ENCODE measurements around the gene CPNE9.

The CPNE9 gene

DNA sequence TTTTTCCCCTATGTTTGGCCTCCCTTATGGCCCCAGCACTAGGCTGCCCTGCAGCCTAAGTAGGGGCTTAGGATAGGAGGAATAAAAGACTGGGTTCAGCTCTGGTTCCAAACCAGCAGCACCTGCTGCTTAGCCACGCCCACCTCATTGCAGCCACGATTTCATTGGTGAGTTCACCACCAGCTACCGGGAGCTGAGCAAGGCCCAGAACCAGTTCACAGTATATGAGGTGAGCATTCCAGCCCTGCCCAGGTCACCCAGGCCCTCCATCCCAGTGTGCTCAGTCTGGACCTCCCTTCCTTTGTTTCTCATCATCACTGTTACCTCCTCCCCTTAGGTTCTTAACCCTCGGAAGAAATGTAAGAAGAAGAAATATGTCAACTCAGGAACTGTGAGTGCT, 11.5 kb downstream of the CPNE9 start:
- no peak for DNase-seq (ENCODE audit: low read depth in 1 of 2, low spot score in 1 of 2)

DNA sequence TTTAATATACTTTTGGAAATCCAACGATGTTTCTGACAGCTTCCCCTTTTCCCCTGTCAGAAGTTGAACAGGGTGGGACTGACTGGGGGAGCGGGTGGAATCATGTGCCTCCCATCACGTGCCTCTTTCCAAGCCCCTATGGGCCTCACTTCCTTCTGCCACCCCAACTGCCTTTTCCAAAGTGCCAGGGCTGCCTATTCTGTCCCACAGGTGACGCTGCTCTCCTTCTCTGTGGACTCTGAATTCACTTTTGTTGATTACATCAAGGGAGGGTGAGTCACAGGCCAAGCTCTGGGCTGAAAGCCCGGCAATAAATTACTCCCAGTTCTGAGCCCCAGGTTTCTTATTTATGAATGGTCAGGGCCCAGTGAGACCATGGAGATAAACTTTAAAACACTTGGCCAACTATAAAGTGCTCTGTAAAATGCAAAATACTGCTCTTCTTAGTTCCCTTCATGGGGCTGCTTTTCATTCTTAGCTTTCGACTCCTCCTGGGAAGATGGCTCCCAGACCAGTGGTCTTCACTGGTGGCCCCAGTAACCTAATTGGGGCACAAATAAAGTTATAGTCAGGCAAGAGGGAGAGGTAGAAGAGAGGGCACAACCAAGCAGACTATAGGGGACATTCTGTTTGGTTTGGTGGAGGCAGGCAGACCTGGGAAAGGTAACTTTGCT, 12.3 kb downstream of the CPNE9 start:
- DNase-seq (ENCODE audit: low read depth in 1 of 2, low spot score in 1 of 2): no peak

DNA sequence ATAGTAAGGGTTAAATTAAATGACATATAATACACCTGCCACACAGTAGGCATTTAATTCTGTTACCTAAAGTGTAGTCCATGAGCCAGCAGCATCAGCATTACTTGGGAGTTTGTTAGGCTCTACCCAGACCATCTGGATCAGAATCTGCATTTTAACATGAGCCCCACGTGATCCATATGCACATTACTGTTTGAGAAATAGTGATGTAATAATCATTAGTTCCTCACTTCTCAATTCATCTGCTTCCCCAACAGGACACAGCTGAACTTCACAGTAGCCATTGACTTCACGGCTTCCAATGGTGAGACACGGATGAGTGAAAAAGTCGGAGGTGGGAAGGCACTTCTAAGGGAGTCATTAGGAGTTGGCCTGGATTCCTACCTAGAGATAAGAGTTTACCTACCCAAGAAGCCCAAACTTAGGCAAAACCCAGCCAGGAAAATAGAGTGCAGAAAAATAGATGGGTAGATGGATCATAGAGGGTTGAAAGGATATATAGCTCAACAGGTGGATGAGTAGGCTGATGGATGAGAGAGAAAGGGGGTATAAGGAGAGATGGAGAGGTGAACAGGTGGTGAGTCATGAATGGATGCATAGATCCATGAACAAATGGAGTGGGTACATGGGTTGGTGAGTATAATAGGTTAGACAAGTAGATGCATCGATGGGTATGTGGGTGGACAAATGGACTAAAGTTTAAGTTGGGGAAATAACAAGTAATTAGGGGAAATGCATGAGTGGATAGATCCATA, 13.3 kb downstream of the CPNE9 start:
- no peak for DNase-seq (ENCODE audit: low read depth in 1 of 2, low spot score in 1 of 2)

DNA sequence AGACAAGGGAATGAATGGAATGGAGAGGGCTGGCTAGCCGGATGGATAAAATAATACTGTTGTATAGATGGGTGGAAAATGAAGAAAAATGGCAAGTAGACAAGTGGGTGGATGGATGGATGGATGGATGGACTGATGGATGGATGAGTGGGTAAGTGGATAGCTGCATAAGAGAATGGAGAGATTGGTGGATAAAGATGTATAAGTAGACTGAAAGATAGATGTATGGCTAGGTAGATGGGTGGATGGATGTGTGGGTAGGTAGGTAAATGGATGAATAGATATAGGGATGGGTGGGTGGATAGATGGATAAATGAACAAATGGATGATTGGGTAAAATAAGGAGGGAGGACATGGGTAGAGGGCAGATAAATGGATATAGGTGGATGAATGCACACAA, 13.9 kb downstream of the CPNE9 start:
- no peak for DNase-seq (ENCODE audit: low read depth in 1 of 2, low spot score in 1 of 2)

DNA sequence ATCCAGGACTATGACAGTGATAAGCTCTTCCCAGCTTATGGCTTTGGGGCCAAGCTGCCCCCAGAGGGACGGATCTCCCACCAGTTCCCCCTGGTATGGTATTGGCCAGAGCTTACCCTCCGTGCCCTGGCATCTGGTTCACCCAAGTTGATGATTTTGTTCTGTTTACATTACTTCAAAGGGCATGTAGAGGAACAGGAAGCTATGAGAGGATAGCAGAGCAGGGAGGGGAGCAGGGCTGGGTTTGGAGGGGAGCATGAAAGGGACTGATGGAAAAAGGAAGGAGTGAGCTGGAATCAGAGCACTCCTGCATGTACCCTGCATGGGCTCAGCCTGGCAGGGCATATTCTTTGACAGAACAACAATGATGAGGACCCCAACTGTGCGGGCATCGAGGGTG, 14.5 kb downstream of the CPNE9 start:
- no peak for DNase-seq (ENCODE audit: low read depth in 1 of 2, low spot score in 1 of 2)

DNA sequence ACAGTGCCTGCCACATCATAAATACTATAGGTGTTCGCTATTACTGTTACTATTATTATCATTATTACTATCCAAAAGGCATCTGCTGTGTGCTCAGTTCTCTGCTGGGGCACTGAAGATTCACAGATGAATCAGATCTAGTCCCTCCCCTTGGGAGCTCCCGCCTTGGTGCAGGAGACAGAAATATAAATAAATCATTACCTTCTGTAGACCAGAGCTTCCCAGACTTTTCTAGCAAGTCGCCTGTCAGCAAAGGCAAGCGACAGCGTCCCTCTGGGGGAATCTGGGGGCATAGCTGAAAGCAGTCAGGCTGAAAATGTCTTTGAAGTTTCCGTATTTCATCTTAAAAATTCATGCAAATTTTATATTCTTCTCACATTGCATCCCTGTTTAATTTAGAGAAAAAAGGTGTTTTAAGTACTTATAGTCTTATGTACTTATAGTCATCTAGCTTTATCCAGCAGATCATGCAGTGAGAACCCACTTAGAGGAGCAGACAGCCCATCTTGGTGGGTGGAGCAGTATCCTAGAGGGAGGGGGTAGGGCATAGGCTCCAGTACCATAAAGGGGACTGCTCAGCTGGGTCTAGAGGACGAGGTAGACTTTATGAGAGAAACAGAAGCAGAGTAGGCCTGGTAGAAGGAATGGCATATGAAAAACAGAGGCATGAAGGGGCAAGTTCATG, 17.5 kb downstream of the CPNE9 start:
- no peak for DNase-seq (ENCODE audit: low read depth in 1 of 2, low spot score in 1 of 2)

DNA sequence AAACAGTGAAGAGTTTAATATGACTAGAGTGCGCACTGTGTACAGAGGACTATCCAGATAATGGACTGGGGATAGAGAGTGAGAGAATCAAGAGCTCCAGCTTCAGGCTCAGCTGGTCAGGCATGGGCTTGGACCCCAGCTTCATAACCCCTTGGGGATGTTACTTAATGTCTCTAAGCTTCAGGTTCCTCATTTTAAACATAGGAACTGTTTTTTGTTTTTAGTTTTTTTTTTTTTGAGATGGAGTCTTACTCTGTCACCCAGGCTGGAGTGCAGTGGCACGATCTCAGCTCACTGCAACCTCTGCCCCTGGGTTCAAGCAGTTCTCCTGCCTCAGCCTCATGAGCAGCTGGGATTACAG, 18.0 kb downstream of the CPNE9 start:
- DNase-seq (ENCODE audit: low read depth in 1 of 2, low spot score in 1 of 2): no peak

DNA sequence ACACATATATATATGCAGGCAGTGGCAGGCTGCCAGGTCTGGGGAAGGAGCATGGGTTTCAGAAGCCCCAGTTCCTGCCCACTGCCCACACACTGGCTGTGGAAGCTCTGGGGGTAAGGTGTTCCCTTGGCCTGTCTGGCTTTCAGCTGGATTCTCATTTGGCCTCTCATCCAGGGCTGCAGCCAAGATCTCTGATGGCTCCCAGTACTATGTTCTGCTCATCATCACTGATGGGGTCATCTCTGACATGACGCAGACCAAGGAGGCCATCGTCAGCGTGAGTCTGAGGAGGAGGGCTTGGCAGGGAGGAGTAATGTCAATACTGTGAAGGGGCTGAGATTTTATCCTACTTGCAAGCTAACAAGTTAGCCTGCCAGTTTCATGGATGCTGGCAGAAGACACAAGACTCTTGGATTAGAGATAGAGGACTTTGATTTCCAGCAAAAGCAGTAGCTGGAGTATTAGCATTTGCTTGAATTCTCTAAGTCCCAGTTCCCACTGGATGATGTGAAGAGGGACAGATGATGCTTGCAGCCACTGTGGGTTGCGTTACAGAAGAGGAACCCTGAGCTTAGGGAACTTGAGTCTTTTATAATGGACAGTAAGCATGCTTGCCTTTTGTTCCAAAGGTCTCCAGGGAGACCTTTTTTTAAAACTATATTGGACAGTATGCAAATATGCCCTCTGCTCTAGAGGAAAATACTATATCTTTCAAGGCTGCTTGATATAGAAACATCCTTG, 22.3 kb downstream of the CPNE9 start:
- no peak for DNase-seq (ENCODE audit: low read depth in 1 of 2, low spot score in 1 of 2)

DNA sequence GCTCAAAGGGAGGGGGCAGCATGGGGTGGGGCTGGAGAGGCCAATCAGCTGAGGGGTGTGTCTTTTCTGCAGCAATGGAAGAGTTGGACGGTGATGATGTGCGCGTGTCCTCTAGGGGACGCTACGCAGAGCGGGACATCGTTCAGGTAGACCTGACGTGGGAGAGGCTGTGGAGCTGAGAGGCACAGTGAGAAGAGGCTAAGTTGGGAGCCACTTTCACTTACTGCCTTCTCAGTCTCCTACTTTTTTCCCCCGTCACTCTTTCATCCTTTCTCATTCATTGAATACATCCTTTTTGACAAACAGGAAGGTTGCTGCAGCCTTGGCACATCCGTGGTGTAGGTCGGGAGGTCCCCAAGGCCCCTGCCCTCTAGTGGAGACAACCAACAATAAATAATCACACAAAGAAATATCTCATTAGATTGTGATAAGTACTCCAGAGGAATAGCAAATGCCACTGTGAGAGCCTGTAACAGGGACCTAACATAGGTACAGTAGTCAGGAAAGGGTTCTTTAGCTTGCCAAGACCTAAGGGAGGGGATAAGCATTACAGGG, 23.5 kb downstream of the CPNE9 start:
- peak; percentile 16 to 30 for DNase-seq (ENCODE audit: low read depth in 1 of 2, low spot score in 1 of 2)

DNA sequence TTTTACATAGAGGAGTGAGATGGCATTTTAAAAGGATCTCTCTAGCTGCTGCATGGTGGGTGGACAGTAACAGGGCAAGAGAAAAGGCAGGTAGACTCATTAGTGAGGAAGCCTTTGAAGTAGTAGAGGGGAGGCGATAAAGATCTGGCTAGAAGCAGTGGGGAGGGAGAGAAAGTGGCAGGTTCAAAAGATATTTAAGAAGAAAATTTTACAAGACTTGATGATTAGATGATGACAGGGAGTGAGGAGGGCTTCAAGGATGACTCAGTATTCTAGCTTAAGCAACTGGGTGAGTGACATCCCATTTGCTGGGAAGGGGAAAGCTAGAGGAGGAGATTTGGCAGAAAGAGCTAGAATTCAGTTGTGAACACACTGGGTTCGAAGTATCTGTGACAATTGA, 24.1 kb downstream of the CPNE9 start:
- DNase-seq (ENCODE audit: low read depth in 1 of 2, low spot score in 1 of 2): no peak

DNA sequence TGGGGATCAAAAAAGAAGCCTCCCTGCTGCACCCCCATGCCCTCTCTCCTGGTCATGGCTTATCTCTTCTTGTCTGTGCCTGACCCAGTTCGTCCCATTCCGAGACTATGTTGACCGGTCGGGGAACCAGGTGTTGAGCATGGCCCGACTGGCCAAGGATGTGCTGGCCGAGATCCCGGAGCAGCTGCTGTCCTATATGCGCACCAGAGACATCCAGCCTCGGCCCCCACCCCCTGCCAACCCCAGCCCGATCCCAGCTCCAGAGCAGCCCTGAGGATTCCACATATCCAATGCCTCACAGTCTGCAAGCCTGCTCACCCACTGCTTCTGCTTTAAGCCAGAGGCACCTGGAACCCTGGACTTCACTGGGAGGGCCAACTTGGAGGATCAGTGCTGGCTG, 25.8 kb downstream of the CPNE9 start:
- no peak for DNase-seq (ENCODE audit: low read depth in 1 of 2, low spot score in 1 of 2)

DNA sequence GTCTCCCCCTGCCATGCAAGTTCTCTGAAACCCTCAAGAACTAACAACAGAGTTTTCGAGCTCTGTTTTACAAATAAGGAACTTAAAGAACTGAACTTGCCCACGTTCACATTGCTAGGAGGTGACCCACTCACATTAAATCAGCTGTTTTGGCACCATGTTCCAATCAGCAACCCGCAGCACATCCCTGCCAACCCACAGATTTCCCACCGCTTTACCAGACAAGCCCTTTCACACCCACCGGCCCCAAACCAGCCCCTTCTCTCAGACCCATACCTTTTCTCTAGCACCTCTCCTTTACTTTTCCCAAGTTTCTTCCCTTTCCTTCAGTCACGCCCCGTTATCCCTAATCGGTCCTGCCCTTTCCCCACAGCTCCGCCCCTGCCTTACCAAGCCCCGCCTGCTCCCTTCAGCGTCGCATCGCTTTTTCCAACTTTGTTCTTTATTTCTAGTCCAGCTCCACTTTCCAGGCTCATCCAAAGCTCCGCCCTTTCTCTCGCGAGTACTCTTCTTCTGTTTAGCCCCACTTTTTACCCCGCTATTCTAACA, 27.1 kb downstream of the CPNE9 start:
- DNase-seq (ENCODE audit: low read depth in 1 of 2, low spot score in 1 of 2): no peak

DNA sequence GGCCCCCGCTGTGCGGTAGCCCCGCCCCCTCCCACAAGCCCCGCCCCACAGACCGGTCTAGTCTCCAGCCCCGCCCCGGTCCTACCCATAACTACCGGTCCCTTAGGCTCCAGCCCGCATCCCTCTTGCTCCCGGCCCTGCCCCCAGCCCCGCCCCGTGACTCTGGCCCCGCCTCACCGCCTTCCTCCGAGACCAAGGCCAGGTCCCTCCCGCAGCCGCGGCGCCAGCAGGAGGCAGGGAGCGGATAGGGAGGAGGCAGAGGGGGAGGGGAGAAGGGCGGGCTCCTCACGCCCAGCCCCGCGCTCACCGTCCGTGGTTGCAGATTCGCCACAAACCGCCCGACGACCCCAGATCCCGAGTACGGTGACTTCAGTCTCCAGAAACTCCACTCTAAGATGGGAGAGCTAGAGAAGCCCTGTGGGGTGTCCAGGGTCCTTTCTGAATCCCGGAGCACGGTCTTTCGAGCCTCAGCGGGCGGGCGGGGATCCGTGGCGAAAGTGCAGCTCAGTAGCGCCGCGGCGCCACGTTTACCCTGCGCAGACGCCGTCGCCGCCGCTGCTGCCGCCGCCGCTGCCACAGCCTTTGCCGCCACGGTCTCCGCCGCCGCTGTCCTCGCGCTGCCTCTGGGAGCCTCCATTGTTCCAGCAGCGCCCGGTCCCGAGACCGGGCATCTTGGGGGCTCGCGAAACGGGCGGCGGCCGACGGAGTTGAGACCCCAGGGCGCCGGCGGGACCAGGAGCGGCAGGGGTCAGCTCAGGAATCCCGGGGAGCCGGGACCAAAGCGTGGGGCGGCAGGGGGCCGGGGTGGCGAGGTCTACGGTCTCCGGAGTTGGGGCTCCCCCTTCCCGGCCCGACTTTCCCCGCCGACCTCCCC, 27.8 kb downstream of the CPNE9 start, which contains the start of gene BRPF1:
Gene BRPF1, plus strand, starts transcription at position 530 of the 874 bp plus-strand sequence. CDS start 2,406 bp downstream, outside the sequence.
- DNase-seq (ENCODE audit: low read depth in 1 of 2, low spot score in 1 of 2): peak; percentile 99 to 100

DNA sequence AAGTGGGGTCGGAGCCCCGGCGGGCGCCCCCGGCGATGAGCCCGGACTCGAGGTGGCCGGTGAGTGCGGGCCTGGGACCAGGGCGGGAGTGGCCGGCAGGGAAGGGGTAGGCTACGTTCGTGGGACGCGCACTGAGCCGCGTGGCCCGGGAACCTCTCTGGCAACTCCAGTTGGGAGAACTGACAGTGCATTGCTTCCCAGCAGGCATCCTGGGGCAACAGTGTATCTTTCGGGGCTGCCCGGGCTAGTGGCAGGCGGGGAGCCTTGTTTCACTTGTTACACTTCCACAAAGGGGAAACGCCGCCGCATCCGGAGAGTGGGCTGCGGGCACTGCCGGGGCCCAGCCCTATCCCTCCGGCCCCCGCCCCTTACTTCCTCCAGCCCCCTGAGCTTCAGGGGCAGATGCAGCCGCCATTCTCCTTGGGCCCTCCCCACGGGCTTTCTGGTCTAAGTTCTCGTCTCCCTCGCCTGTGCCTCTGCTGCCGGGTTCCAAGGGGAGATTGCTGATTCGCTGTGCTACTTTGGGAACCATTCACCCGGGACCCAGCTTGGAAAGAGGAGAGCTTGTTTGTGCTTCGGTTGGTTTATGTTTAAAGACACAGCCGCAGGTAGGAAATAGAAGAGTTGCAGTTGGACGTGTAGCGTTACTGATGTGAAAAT, 28.6 kb downstream of the CPNE9 start:
- DNase-seq (ENCODE audit: low read depth in 1 of 2, low spot score in 1 of 2): peak in 1 of 2 donors; percentile 11

DNA sequence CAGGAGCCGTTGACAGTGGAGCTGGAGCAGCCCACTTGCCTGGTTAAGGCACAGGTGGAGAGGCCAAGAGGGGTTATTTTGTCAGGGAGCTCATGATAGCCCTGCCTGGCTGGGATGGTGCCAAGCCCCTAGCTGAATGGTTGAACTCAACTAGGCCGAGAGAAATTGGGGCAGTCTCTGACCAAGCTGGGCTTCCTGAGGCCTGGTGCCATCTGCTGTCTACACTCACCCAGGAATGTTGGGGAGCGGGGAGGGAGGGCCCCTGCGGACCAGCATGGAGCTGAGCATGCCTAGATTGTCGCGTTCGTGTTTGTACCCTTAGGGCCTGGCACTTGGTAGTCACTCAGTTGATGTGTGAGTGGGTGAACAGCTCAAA, 29.1 kb downstream of the CPNE9 start:
- DNase-seq (ENCODE audit: low read depth in 1 of 2, low spot score in 1 of 2): no peak

DNA sequence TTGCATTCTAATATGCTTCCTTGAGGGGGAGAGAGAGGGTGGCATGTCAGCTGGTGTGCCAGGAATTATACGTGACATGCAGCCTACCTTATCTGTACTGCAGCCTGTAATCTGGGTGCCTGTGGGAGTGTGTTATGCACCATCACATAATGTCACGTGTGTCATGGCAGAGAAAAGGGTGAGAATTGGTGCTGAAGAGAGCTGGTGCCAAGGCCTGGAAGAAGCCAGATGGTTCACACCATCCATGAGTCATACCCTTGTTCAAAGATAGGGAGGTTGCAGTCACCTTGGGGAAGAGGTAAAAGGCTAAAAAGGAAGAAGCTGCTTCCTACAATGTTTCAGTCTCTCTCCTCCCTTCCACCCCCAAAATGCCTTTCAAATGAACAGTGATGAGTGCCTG, 33.2 kb downstream of the CPNE9 start:
- DNase-seq (ENCODE audit: low read depth in 1 of 2, low spot score in 1 of 2): no peak

DNA sequence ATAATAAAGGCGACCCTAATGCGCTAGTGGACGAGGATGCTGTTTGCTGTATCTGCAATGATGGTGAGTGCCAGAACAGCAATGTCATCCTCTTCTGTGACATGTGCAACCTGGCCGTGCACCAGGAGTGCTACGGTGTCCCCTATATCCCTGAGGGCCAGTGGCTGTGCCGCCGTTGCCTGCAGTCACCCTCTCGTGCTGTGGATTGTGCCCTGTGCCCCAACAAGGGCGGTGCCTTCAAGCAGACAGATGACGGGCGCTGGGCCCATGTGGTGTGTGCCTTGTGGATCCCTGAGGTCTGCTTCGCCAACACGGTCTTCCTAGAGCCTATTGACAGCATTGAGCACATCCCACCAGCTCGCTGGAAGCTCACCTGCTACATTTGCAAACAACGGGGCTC, 35.5 kb downstream of the CPNE9 start:
- DNase-seq (ENCODE audit: low read depth in 1 of 2, low spot score in 1 of 2): no peak

DNA sequence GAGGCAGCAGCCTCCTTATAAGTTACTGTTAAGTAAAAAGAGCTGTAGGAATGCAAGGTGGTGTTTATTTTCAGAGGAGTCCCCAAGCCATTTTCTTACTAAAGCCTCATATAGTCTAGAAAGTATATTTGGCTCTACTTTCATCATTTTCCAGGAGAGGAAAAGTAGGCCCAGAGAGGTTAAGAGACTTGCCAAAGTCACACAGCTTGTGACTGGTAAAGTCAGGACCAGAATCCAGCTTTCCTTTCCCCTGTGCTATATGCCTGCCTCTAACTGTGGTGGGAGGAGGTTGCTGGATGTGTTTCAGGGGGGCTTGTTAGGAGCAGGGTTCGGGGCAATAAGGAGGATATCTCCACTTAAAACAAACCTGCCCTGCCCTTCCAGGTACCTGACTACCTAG, 38.9 kb downstream of the CPNE9 start:
- DNase-seq (ENCODE audit: low read depth in 1 of 2, low spot score in 1 of 2): no peak

DNA sequence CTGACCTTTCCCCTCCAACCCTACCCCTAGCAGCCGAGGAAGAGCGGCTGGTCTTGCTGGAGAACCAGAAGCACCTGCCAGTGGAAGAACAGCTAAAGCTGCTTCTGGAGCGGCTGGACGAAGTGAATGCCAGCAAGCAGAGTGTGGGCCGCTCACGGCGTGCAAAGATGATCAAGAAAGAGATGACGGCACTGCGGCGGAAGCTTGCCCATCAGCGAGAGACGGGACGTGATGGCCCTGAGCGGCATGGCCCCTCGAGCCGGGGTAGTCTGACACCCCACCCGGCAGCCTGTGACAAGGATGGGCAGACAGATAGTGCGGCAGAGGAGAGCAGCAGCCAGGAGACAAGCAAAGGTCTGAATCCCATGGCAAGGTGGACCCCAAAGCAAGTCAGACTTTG, 39.9 kb downstream of the CPNE9 start:
- no peak for DNase-seq (ENCODE audit: low read depth in 1 of 2, low spot score in 1 of 2)

DNA sequence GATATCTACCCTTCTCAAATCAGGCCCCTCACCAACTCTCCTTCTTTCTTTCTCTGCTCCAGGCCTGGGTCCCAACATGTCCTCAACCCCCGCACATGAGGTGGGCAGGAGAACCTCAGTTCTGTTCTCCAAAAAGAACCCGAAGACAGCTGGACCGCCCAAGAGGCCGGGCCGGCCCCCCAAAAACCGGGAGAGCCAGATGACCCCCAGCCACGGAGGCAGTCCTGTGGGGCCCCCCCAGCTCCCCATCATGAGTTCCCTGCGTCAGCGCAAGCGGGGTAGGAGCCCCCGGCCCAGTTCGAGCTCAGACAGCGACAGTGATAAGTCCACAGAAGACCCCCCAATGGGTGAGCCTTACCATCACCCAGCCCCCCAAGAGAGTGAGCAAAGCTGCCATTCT, 40.5 kb downstream of the CPNE9 start:
- no peak for DNase-seq (ENCODE audit: low read depth in 1 of 2, low spot score in 1 of 2)

Data from stimulated activated CD4-positive, alpha-beta T cell treated with anti-CD3 and anti-CD28 coated beads, Interleukin-15, amount 100 ng/mL, for 1 hour (primary cell).